Neural progenitor cell (in vitro differentiated cells): ENCODE results near the gene LRP1B. TPM values are rescaled to one million over a fixed set of nuclear protein-coding genes. Genes with fewer than 3 reads are reported as not detected.

Experiments
- DNase-seq: peaks from one replicate; pipeline ENCODE4 v3.0.0-alpha.2; 2016; ENCODE audit warnings: low spot score
- H2AFZ ChIP-seq: fragments of 200-600 bp; sonication (generic); replicated peaks from 2 replicates; pipeline ENCODE4 v1.6.1; 2016; ENCODE audit warnings: antibody characterized with exemption
- H3F3A ChIP-seq: fragments of 200-600 bp; sonication (generic); 2 replicates; pipeline ENCODE4 v1.6.1; 2016; ENCODE audit warnings: antibody characterized with exemption, low read depth
- H3K27ac ChIP-seq: fragments of 200-600 bp; sonication (generic); 2 replicates; pipeline ENCODE4 v1.5.1; 2016; ENCODE audit warnings: mild to moderate bottlenecking
- H3K27me3 ChIP-seq: fragments of 200-600 bp; sonication (generic); 2 replicates; pipeline ENCODE4 v1.6.1; 2016; ENCODE audit warnings: mild to moderate bottlenecking, moderate library complexity
- H3K36me3 ChIP-seq: fragments of 200-600 bp; sonication (generic); 2 replicates; pipeline ENCODE4 v1.5.1; 2016
- H3K4me1 ChIP-seq: fragments of 200-600 bp; sonication (generic); 2 replicates; pipeline ENCODE4 v1.6.1; 2016; ENCODE audit warnings: mixed run types
- H3K4me2 ChIP-seq: fragments of 200-600 bp; sonication (generic); 2 replicates; pipeline ENCODE4 v1.6.1; 2016
- H3K4me3 ChIP-seq: fragments of 200-600 bp; sonication (generic); 2 replicates; pipeline ENCODE4 v1.5.1; 2016
- H3K79me2 ChIP-seq: fragments of 200-600 bp; sonication (generic); 2 replicates; pipeline ENCODE4 v1.6.1; 2016; ENCODE audit warnings: low read depth
- H3K9ac ChIP-seq: fragments of 200-600 bp; sonication (generic); 2 replicates; pipeline ENCODE4 v1.6.1; 2016
- H3K9me3 ChIP-seq: fragments of 200-600 bp; sonication (generic); 2 replicates; pipeline ENCODE4 v1.5.1; 2016; ENCODE audit warnings: low read depth
- H4K20me1 ChIP-seq: fragments of 200-600 bp; sonication (generic); 2 replicates; pipeline ENCODE4 v1.6.1; 2016; ENCODE audit warnings: low read depth
- H3K27ac Mint-ChIP-seq: 3 replicates; pipeline ENCODE4 v1.8.0; 2021; ENCODE audit warnings: mixed read lengths
- H3K27me3 Mint-ChIP-seq: 2 replicates; pipeline ENCODE4 v1.8.0; 2022; ENCODE audit warnings: low read depth, mild to moderate bottlenecking, inconsistent platforms, moderate library complexity, mixed read lengths; ENCODE audit not compliant: insufficient read depth
- H3K36me3 Mint-ChIP-seq: 3 replicates; pipeline ENCODE4 v1.8.0; 2021; ENCODE audit warnings: mixed read lengths
- H3K4me1 Mint-ChIP-seq: 3 replicates; pipeline ENCODE4 v1.8.0; 2021; ENCODE audit warnings: mixed read lengths
- H3K4me3 Mint-ChIP-seq: 3 replicates; pipeline ENCODE4 v1.8.0; 2021; ENCODE audit warnings: mild to moderate bottlenecking, moderate library complexity, mixed read lengths
- H3K9me3 Mint-ChIP-seq: 3 replicates; pipeline ENCODE4 v1.8.0; 2020; ENCODE audit warnings: mixed read lengths
- CTCF ChIP-seq: fragments of 200-600 bp; sonication (generic); IDR thresholded peaks from 2 replicates; pipeline ENCODE4 v1.5.1; 2017; ENCODE audit warnings: antibody characterized with exemption, mild to moderate bottlenecking
- EZH2 ChIP-seq: fragments of 200-600 bp; sonication (generic); IDR thresholded peaks from 2 replicates; pipeline ENCODE4 v1.6.1; 2017; ENCODE audit warnings: antibody characterized with exemption, mild to moderate bottlenecking, moderate library complexity
- EZH2phosphoT487 ChIP-seq: fragments of 200-600 bp; sonication (generic); IDR thresholded peaks from 2 replicates; pipeline ENCODE4 v1.6.1; 2017; ENCODE audit warnings: antibody characterized with exemption
- total RNA-seq: library from RNA; depleted of rRNA; stranded (reverse); fragments of >200 nt; gene quantifications from 2 replicates; pipeline ENCODE4 v1.2.3, GENCODE V29; 2015; ENCODE audit warnings: low replicate concordance

LRP1B gene
- total RNA-seq, 1 donor from 2014 or later: not detected

- Histone ChIP-seq H3K79me2 (no peaks in the 10 kb centered on the region), H3K9me3 (no peaks in the 10 kb centered on the region), H3K27ac (no peak overlapping the region), H3K36me3 (no peaks in the 10 kb centered on the region), H3K27me3 (no peaks in the 10 kb centered on the region), H3K4me2 (no peak overlapping the region), H4K20me1 (no peaks in the 10 kb centered on the region), H3F3A (no peaks in the 10 kb centered on the region), H3K4me3 (no peak overlapping the region), H3K4me1 (no peaks in the 10 kb centered on the region), H3K9ac (no peak overlapping the region), H2AFZ (no peak overlapping the region)
- H3K36me3 Mint-ChIP-seq: no peaks in the 10 kb centered on the region
- no peaks in the 10 kb centered on the region for H3K4me1 Mint-ChIP-seq
- H3K4me3 Mint-ChIP-seq: no peak overlapping the region
- no peaks in the 10 kb centered on the region for H3K9me3 Mint-ChIP-seq
- no peak for DNase-seq
- no peak overlapping the region for H3K27ac Mint-ChIP-seq
- no peak for TF ChIP-seq EZH2
- no peaks in the 10 kb centered on the region for H3K27me3 Mint-ChIP-seq
Measured at GRCh38 chr2:141676139-141676538, 454.7 kb downstream of the LRP1B start.

GRCh38 chr2:141666191-141666590, 464.6 kb downstream of the LRP1B start:
- H4K20me1 ChIP-seq: no peaks in the 10 kb centered on the region
- no peak overlapping the region for H2AFZ ChIP-seq
- H3K9ac ChIP-seq: no peak overlapping the region
- Mint-ChIP-seq H3K36me3 (no peaks in the 10 kb centered on the region), H3K4me3 (no peak overlapping the region), H3K9me3 (peaks cover 5% of the 10 kb centered on the region), H3K4me1 (no peaks in the 10 kb centered on the region), H3K27ac (no peak overlapping the region), H3K27me3 (no peaks in the 10 kb centered on the region)
- no peak overlapping the region for H3K4me2 ChIP-seq
- H3K36me3 ChIP-seq: no peaks in the 10 kb centered on the region
- no peaks in the 10 kb centered on the region for H3F3A ChIP-seq
- H3K4me1 ChIP-seq: no peaks in the 10 kb centered on the region
- no peak overlapping the region for H3K27ac ChIP-seq
- H3K79me2 ChIP-seq: no peaks in the 10 kb centered on the region
- no peaks in the 10 kb centered on the region for H3K9me3 ChIP-seq
- H3K4me3 ChIP-seq: no peak overlapping the region
- H3K27me3 ChIP-seq: no peaks in the 10 kb centered on the region
- no peak for DNase-seq
- TF ChIP-seq EZH2phosphoT487 (no peak), CTCF (no peak), EZH2 (no peak)

GRCh38 chr2:141660232-141660631, 470.6 kb downstream of the LRP1B start:
- H4K20me1 ChIP-seq: no peaks in the 10 kb centered on the region
- H3K4me3 ChIP-seq: no peak overlapping the region
- H3K4me1 Mint-ChIP-seq: no peaks in the 10 kb centered on the region
- no peak overlapping the region for H3K27ac ChIP-seq
- H3K27me3 ChIP-seq: no peaks in the 10 kb centered on the region
- H3K9me3 Mint-ChIP-seq: peaks cover 5% of the 10 kb centered on the region
- no peaks in the 10 kb centered on the region for H3K9me3 ChIP-seq
- no peak overlapping the region for H3K4me2 ChIP-seq
- H3K27me3 Mint-ChIP-seq: no peaks in the 10 kb centered on the region
- no peak overlapping the region for H3K27ac Mint-ChIP-seq
- H3K4me1 ChIP-seq: no peaks in the 10 kb centered on the region
- H2AFZ ChIP-seq: no peak overlapping the region
- no peaks in the 10 kb centered on the region for H3K36me3 ChIP-seq
- H3K36me3 Mint-ChIP-seq: no peaks in the 10 kb centered on the region
- no peak for TF ChIP-seq EZH2phosphoT487
- TF ChIP-seq EZH2: no peak
- TF ChIP-seq CTCF: no peak
- no peak for DNase-seq
- no peaks in the 10 kb centered on the region for H3F3A ChIP-seq
- H3K4me3 Mint-ChIP-seq: no peak overlapping the region
- no peaks in the 10 kb centered on the region for H3K79me2 ChIP-seq
- no peak overlapping the region for H3K9ac ChIP-seq

GRCh38 chr2:141654311-141654710, 476.5 kb downstream of the LRP1B start:
- Mint-ChIP-seq H3K4me1 (peaks cover 6% of the 10 kb centered on the region), H3K4me3 (no peak overlapping the region), H3K27ac (no peak overlapping the region), H3K36me3 (no peaks in the 10 kb centered on the region), H3K9me3 (no peaks in the 10 kb centered on the region), H3K27me3 (peaks cover 2% of the 10 kb centered on the region)
- no peak overlapping the region for H3K4me3 ChIP-seq
- TF ChIP-seq CTCF: no peak
- no peak for TF ChIP-seq EZH2
- H3K4me2 ChIP-seq: no peak overlapping the region
- no peak overlapping the region for H3K27ac ChIP-seq
- no peak overlapping the region for H3K9ac ChIP-seq
- H3K27me3 ChIP-seq: no peaks in the 10 kb centered on the region
- no peak for DNase-seq
- no peaks in the 10 kb centered on the region for H3K4me1 ChIP-seq
- H3K9me3 ChIP-seq: no peaks in the 10 kb centered on the region
- H3F3A ChIP-seq: no peaks in the 10 kb centered on the region
- no peak overlapping the region for H2AFZ ChIP-seq
- H4K20me1 ChIP-seq: no peaks in the 10 kb centered on the region
- no peaks in the 10 kb centered on the region for H3K36me3 ChIP-seq
- no peaks in the 10 kb centered on the region for H3K79me2 ChIP-seq
